ENCODE results near the gene PFDN6.
"Not testable (repeated sequence)": the region's sequence is repeated elsewhere in the genome, so short reads cannot be mapped to it uniquely, and the experiment has no call there.

Gene PFDN6

GRCh38 chr6:33273924-33274902 lies 15.2 kb upstream of the PFDN6 start:
- no peak for DNase-seq

GRCh38 chr6:33275795-33276580 lies 13.4 kb upstream of the PFDN6 start:
- not testable (repeated sequence) for DNase-seq

GRCh38 chr6:33276581-33276863 lies 12.9 kb upstream of the PFDN6 start:
- no peak for DNase-seq

GRCh38 chr6:33276864-33277662 lies 12.3 kb upstream of the PFDN6 start, which contains the start of gene B3GALT4:
Gene B3GALT4 (plus strand): TSS chr6:33277123. CDS start chr6:33277420, 297 bp downstream.
- peak; percentile 33 to 65 for DNase-seq

- no peak for DNase-seq
Observed at GRCh38 chr6:33277663-33278391, 11.6 kb upstream of the PFDN6 start.

GRCh38 chr6:33278392-33278741 lies 11.0 kb upstream of the PFDN6 start:
- DNase-seq: no peak

- no peak for DNase-seq
Observed at GRCh38 chr6:33278810-33279209, 10.6 kb upstream of the PFDN6 start.

GRCh38 chr6:33279257-33279695 lies 10.1 kb upstream of the PFDN6 start:
- no peak for DNase-seq

GRCh38 chr6:33279971-33280511 lies 9.4 kb upstream of the PFDN6 start:
- DNase-seq: no peak

GRCh38 chr6:33280539-33280938 lies 8.9 kb upstream of the PFDN6 start:
- no peak for DNase-seq

GRCh38 chr6:33285214-33285613 lies 4.2 kb upstream of the PFDN6 start:
- DNase-seq: not testable (repeated sequence)

GRCh38 chr6:33286946-33287914 lies 2.2 kb upstream of the PFDN6 start:
- DNase-seq: no peak

GRCh38 chr6:33288141-33288920 lies 1.1 kb upstream of the PFDN6 start:
- DNase-seq: no peak

- DNase-seq: no peak
Observed at GRCh38 chr6:33289784-33290315, 449 bp downstream of the PFDN6 start.

GRCh38 chr6:33290459-33290858 lies 1.1 kb downstream of the PFDN6 start:
- no peak for DNase-seq

GRCh38 chr6:33292996-33293682 lies 3.7 kb downstream of the PFDN6 start:
- no peak for DNase-seq

- DNase-seq: no peak
Observed at GRCh38 chr6:33294086-33294823, 4.9 kb downstream of the PFDN6 start.

GRCh38 chr6:33295621-33296369 lies 6.4 kb downstream of the PFDN6 start:
- no peak for DNase-seq

All from NCI-H187 (cell line).